DND-41 (cell line): ENCODE results near the gene GPR34.

Experiments used
- ATAC-seq: fragments of 200-7000 bp; cut with Tn5 transposase; 3 replicates; pipeline ENCODE4 v1.9.1; 2021; ENCODE audit warnings: low read depth; ENCODE audit not compliant: insufficient read depth
- DNase-seq: peaks from one replicate; pipeline ENCODE4 v3.0.0-alpha.2; 2020
- H2AFZ ChIP-seq: 2 replicates; pipeline ENCODE4 v1.6.0; 2012; ENCODE audit warnings: low read depth, low read length
- H3K27ac ChIP-seq: 2 replicates; pipeline ENCODE4 v1.5.1; 2012; ENCODE audit warnings: low read length, inconsistent platforms
- H3K27me3 ChIP-seq: fragments of 200-600 bp; sonication (generic); 2 replicates; pipeline ENCODE4 v1.6.0; 2012; ENCODE audit warnings: low read length, mild to moderate bottlenecking, inconsistent platforms; ENCODE audit not compliant: insufficient read depth, poor library complexity
- H3K36me3 ChIP-seq: 2 replicates; pipeline ENCODE4 v1.5.1; 2012; ENCODE audit warnings: low read length, inconsistent platforms; ENCODE audit not compliant: insufficient read depth
- H3K4me1 ChIP-seq: 2 replicates; pipeline ENCODE4 v1.5.1; 2012; ENCODE audit warnings: mild to moderate bottlenecking, low read length; ENCODE audit not compliant: insufficient read depth
- H3K4me2 ChIP-seq: 2 replicates; pipeline ENCODE4 v1.6.0; 2012; ENCODE audit warnings: mild to moderate bottlenecking, moderate library complexity, low read length, inconsistent platforms; ENCODE audit not compliant: insufficient read depth
- H3K4me3 ChIP-seq, 2 experiments: fragments of 200-600 bp in 1 of 2; shearing (Covaris generic) in 1 of 2; 2 replicates each; pipeline ENCODE4 v1.5.1; 2012 to 2016; ENCODE audit warnings: inconsistent platforms in 2 of 2, low read length in 2 of 2, mild to moderate bottlenecking in 2 of 2, low read depth in 1 of 2, moderate library complexity in 1 of 2
- H3K79me2 ChIP-seq: 2 replicates; pipeline ENCODE4 v1.6.0; 2012; ENCODE audit warnings: low read length, inconsistent platforms; ENCODE audit not compliant: insufficient read depth
- H3K9ac ChIP-seq: 2 replicates; pipeline ENCODE4 v1.6.0; 2012; ENCODE audit warnings: low read depth, mild to moderate bottlenecking, inconsistent platforms, low read length, moderate library complexity
- H3K9me3 ChIP-seq: 2 replicates; pipeline ENCODE4 v1.5.1; 2012; ENCODE audit warnings: low read length, moderate library complexity, mild to moderate bottlenecking, inconsistent platforms; ENCODE audit not compliant: insufficient read depth, severe bottlenecking
- H4K20me1 ChIP-seq: 2 replicates; pipeline ENCODE4 v1.6.0; 2012; ENCODE audit warnings: low read length; ENCODE audit not compliant: insufficient read depth
- EZH2 ChIP-seq: IDR thresholded peaks from 3 replicates; pipeline ENCODE4 v1.6.1; 2012; ENCODE audit warnings: borderline replicate concordance, low read depth, mild to moderate bottlenecking, moderate library complexity, low read length, inconsistent platforms; ENCODE audit not compliant: severe bottlenecking
- TF ChIP-seq, protein P1 (sequence below): IDR thresholded peaks from 2 replicates; pipeline ENCODE4 v1.5.1; 2012; ENCODE audit warnings: borderline replicate concordance, low read length, moderate library complexity, mild to moderate bottlenecking; ENCODE audit not compliant: poor library complexity, severe bottlenecking; ENCODE audit errors: extremely low read depth

GPR34 gene

GRCh38 chrX:41655631-41656030 is 33.1 kb upstream of the GPR34 start:
- no peak overlapping the region for H3K4me2 ChIP-seq
- H3K9me3 ChIP-seq, result no peaks in the 10 kb centered on the region
- H3K36me3 ChIP-seq, result peaks cover 91% of the 10 kb centered on the region
- no peaks in the 10 kb centered on the region for H3K4me1 ChIP-seq
- no peak overlapping the region for H3K4me3 ChIP-seq
- H4K20me1 ChIP-seq, result no peaks in the 10 kb centered on the region
- no peak overlapping the region for H2AFZ ChIP-seq
- H3K9ac ChIP-seq, result no peak overlapping the region
- DNase-seq (no peak), ATAC-seq (no peak)
- H3K27ac ChIP-seq, result no peak overlapping the region
- TF ChIP-seq, protein P1, sequence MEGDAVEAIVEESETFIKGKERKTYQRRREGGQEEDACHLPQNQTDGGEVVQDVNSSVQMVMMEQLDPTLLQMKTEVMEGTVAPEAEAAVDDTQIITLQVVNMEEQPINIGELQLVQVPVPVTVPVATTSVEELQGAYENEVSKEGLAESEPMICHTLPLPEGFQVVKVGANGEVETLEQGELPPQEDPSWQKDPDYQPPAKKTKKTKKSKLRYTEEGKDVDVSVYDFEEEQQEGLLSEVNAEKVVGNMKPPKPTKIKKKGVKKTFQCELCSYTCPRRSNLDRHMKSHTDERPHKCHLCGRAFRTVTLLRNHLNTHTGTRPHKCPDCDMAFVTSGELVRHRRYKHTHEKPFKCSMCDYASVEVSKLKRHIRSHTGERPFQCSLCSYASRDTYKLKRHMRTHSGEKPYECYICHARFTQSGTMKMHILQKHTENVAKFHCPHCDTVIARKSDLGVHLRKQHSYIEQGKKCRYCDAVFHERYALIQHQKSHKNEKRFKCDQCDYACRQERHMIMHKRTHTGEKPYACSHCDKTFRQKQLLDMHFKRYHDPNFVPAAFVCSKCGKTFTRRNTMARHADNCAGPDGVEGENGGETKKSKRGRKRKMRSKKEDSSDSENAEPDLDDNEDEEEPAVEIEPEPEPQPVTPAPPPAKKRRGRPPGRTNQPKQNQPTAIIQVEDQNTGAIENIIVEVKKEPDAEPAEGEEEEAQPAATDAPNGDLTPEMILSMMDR, result no peak
- TF ChIP-seq EZH2, result no peak
- no peaks in the 10 kb centered on the region for H3K79me2 ChIP-seq
- H3K27me3 ChIP-seq, result no peaks in the 10 kb centered on the region

GRCh38 chrX:41661366-41662095 is 27.2 kb upstream of the GPR34 start:
- Histone ChIP-seq H3K9me3 (no peaks in the 10 kb centered on the region), H3K4me3 (no peak overlapping the region), H3K4me2 (no peak overlapping the region), H2AFZ (no peak overlapping the region), H3K27ac (no peak overlapping the region), H3K27me3 (no peaks in the 10 kb centered on the region), H4K20me1 (no peaks in the 10 kb centered on the region), H3K9ac (no peak overlapping the region), H3K36me3 (peaks cover 70% of the 10 kb centered on the region), H3K4me1 (no peaks in the 10 kb centered on the region), H3K79me2 (no peaks in the 10 kb centered on the region)
- no peak for TF ChIP-seq EZH2
- TF ChIP-seq, protein P1, result no peak
- ATAC-seq (no peak), DNase-seq (no peak)

- TF ChIP-seq, protein P1, result no peak
- no peak for TF ChIP-seq EZH2
- no peak for ATAC-seq
- H3K9ac ChIP-seq, result no peak overlapping the region
- DNase-seq, result no peak
- H2AFZ ChIP-seq, result no peak overlapping the region
- no peak overlapping the region for H3K4me3 ChIP-seq
- no peak overlapping the region for H3K27ac ChIP-seq
- no peaks in the 10 kb centered on the region for H3K4me1 ChIP-seq
- no peaks in the 10 kb centered on the region for H3K27me3 ChIP-seq
- peaks cover 43% of the 10 kb centered on the region for H3K36me3 ChIP-seq
- H3K79me2 ChIP-seq, result no peaks in the 10 kb centered on the region
- no peak overlapping the region for H3K4me2 ChIP-seq
- no peaks in the 10 kb centered on the region for H3K9me3 ChIP-seq
- no peaks in the 10 kb centered on the region for H4K20me1 ChIP-seq
Measured at GRCh38 chrX:41664375-41664901, 24.3 kb upstream of the GPR34 start.
